Endothelial cell of umbilical vein (primary cell): ENCODE results near the gene RNASEH2C. TPM values are rescaled to one million over a fixed set of nuclear protein-coding genes. Genes with fewer than 3 reads are reported as not detected.

Source experiments
- BruUV-seq: library from RNA; stranded (reverse); fragments of 400-500 nt; replicated peaks from 2 replicates; lab custom pipeline; 2021; lab: Mats Ljungman, UMichigan
- CTCF ChIA-PET: fragments of 300-600, 350-600 bp; sonication (Branson Sonifier 250); formaldehyde crosslinking; loops from one replicate; lab custom pipeline; 2021; ENCODE audit warnings: antibody characterized with exemption, inconsistent platforms; lab: Charles Lee
- POLR2A ChIA-PET: fragments of 300-600, 350-600 bp; sonication (Branson Sonifier 250); formaldehyde crosslinking; loops from one replicate; lab custom pipeline; 2021; ENCODE audit warnings: antibody characterized with exemption, inconsistent platforms; lab: Charles Lee
- DNase-seq: peaks from one replicate; pipeline ENCODE4 v3.0.0-alpha.2; 2011; ENCODE audit warnings: low read depth, low spot score
- FAIRE-seq: peaks from 2 replicates; lab custom pipeline; 2011; peaks lifted over from hg19 to GRCh38; lab: Jason Lieb, UNC
- H2AFZ ChIP-seq: 2 replicates; pipeline ENCODE4 v1.6.0; 2012; ENCODE audit warnings: low read depth, low read length, control low read depth, inconsistent platforms
- H3K27ac ChIP-seq: 2 replicates; pipeline ENCODE4 v1.5.1; 2011; ENCODE audit warnings: low read depth, mild to moderate bottlenecking, control low read depth, low read length, moderate library complexity; ENCODE audit not compliant: insufficient read depth
- H3K27me3 ChIP-seq, 2 experiments: 2 replicates each; pipeline versions ENCODE4 v1.6.0 to v1.6.1; 2011; ENCODE audit warnings: low read length in 2 of 2, mixed read lengths in 1 of 2; ENCODE audit not compliant: control insufficient read depth in 2 of 2, insufficient read depth in 2 of 2
- H3K36me3 ChIP-seq, 2 experiments: 2 replicates in 1 of 2; 3 replicates in 1 of 2; pipeline ENCODE4 v1.5.1; 2011; ENCODE audit warnings: low read length in 2 of 2, mild to moderate bottlenecking in 1 of 2, moderate library complexity in 1 of 2; ENCODE audit not compliant: control insufficient read depth in 2 of 2, insufficient read depth in 2 of 2; ENCODE audit errors: extremely low read depth in 1 of 2
- H3K4me1 ChIP-seq: 3 replicates; pipeline ENCODE4 v1.5.1; 2011; ENCODE audit warnings: mild to moderate bottlenecking, low read length; ENCODE audit not compliant: control insufficient read depth, insufficient read depth; ENCODE audit errors: extremely low read depth
- H3K4me2 ChIP-seq: 2 replicates; pipeline ENCODE4 v1.6.1; 2011; ENCODE audit warnings: low read length, control low read depth, mixed read lengths; ENCODE audit not compliant: insufficient read depth
- H3K4me3 ChIP-seq, 3 experiments: fragments of 200-600 bp in 1 of 3; sonication (generic), shearing (Covaris generic) in 1 of 3; replicated peaks in 1 of 3; 2 replicates each; pipeline ENCODE4 v1.5.1; 2011 to 2016; ENCODE audit warnings: control low read depth in 3 of 3, low read length in 3 of 3, mild to moderate bottlenecking in 2 of 3, inconsistent platforms in 1 of 3, low read depth in 1 of 3, moderate library complexity in 1 of 3; ENCODE audit not compliant: insufficient read depth in 1 of 3
- H3K79me2 ChIP-seq: 2 replicates; pipeline ENCODE4 v1.6.0; 2012; ENCODE audit warnings: low read length, inconsistent platforms; ENCODE audit not compliant: control insufficient read depth, insufficient read depth
- H3K9ac ChIP-seq: replicated peaks from 2 replicates; pipeline ENCODE3; 2011; ENCODE audit warnings: low read length, control low read depth; ENCODE audit not compliant: insufficient read depth; ENCODE audit errors: extremely low read depth
- H3K9me1 ChIP-seq: replicated peaks from 3 replicates; pipeline ENCODE4 v1.6.0; 2011; ENCODE audit warnings: mild to moderate bottlenecking, low read length; ENCODE audit not compliant: control insufficient read depth, insufficient read depth; ENCODE audit errors: extremely low read depth
- H3K9me3 ChIP-seq: replicated peaks from 2 replicates; pipeline ENCODE4 v1.5.1; 2012; ENCODE audit warnings: low read length, inconsistent platforms; ENCODE audit not compliant: control insufficient read depth, insufficient read depth
- H4K20me1 ChIP-seq: replicated peaks from 2 replicates; pipeline ENCODE3; 2011; ENCODE audit warnings: mild to moderate bottlenecking, low read length; ENCODE audit not compliant: control insufficient read depth, insufficient read depth; ENCODE audit errors: extremely low read depth
- EZH2 ChIP-seq: IDR thresholded peaks from 2 replicates; pipeline ENCODE4 v1.6.1; 2012; ENCODE audit warnings: borderline replicate concordance, low read depth, mild to moderate bottlenecking, moderate library complexity, low read length, inconsistent platforms; ENCODE audit not compliant: severe bottlenecking
- FOS ChIP-seq: IDR thresholded peaks from 2 replicates; pipeline ENCODE4 v1.6.1; 2011; ENCODE audit warnings: mild to moderate bottlenecking, low read length, moderate library complexity, borderline replicate concordance; ENCODE audit not compliant: insufficient read depth
- GATA2 ChIP-seq: IDR thresholded peaks from 2 replicates; pipeline ENCODE4 v1.7.0; 2011; ENCODE audit warnings: low read depth, mild to moderate bottlenecking, moderate library complexity, mixed read lengths, low read length; ENCODE audit not compliant: insufficient read length, insufficient read depth
- JUN ChIP-seq: IDR thresholded peaks from 2 replicates; pipeline ENCODE4 v1.6.1; 2011; ENCODE audit warnings: borderline replicate concordance, low read depth; ENCODE audit not compliant: insufficient read length, insufficient read depth
- MYC ChIP-seq: IDR thresholded peaks from one replicate; pipeline ENCODE4 v1.6.1; 2011; ENCODE audit warnings: mild to moderate bottlenecking, low read depth, low read length
- POLR2A ChIP-seq: IDR thresholded peaks from 2 replicates; pipeline ENCODE4 v1.6.1; 2012; ENCODE audit warnings: low read depth, mild to moderate bottlenecking, control low read depth, low read length
- POLR2AphosphoS5 ChIP-seq: IDR thresholded peaks from 2 replicates; pipeline ENCODE4 v1.6.1; 2012; ENCODE audit warnings: low read depth, mild to moderate bottlenecking, control low read depth, low read length, moderate library complexity; ENCODE audit not compliant: insufficient read depth
- dilution Hi-C: fragments of 300-500 bp; cut with MboI; formaldehyde crosslinking; loops from one replicate; pipeline ENCODE4 v1.15.0; 2019; ENCODE audit warnings: low sequenced_read_pairs; ENCODE audit not compliant: extremely low pct_ligation_motif_present
- intact Hi-C: fragments of 100-400 bp; cut with micrococcal nuclease; formaldehyde crosslinking; loops from one replicate; pipeline ENCODE4 v1.10.0; 2022
- polyA plus RNA-seq, 4 experiments: library from polyadenylated mRNA; depleted of rRNA in 3 of 4; stranded (reverse) in 3 of 4; unstranded in 1 of 4; fragments of >200 nt; gene quantifications; 2 replicates each; pipeline versions ENCODE4 v1.2.1 to v1.2.3, GENCODE V29; 2011 to 2012; ENCODE audit warnings: missing spikeins in 1 of 4
- total RNA-seq: library from RNA; stranded (reverse); gene quantifications from 2 replicates; pipeline ENCODE4 v1.2.3, GENCODE V29; 2021
- TF ChIP-seq, protein P1 (sequence below): IDR thresholded peaks from 2 replicates; pipeline ENCODE4 v1.6.1; 2011; ENCODE audit not compliant: insufficient read depth, insufficient read length
- TF ChIP-seq, protein P2 (sequence below), 2 donors: IDR thresholded peaks; 1 replicate in 1 of 2; 2 replicates in 1 of 2; pipeline ENCODE4 v1.5.1; 2011; ENCODE audit warnings: low read length in 2 of 2, mild to moderate bottlenecking in 2 of 2, moderate library complexity in 2 of 2, control low read depth in 1 of 2, inconsistent platforms in 1 of 2, low read depth in 1 of 2; ENCODE audit not compliant: insufficient read depth in 1 of 2; ENCODE audit errors: extremely low read depth in 1 of 2

The RNASEH2C gene
- total and polyA plus RNA-seq, 2 donors (not counting 3 experiments of a cell fraction or from before 2014, with no cell fraction given), result 62.0 to 110 TPM

DNA sequence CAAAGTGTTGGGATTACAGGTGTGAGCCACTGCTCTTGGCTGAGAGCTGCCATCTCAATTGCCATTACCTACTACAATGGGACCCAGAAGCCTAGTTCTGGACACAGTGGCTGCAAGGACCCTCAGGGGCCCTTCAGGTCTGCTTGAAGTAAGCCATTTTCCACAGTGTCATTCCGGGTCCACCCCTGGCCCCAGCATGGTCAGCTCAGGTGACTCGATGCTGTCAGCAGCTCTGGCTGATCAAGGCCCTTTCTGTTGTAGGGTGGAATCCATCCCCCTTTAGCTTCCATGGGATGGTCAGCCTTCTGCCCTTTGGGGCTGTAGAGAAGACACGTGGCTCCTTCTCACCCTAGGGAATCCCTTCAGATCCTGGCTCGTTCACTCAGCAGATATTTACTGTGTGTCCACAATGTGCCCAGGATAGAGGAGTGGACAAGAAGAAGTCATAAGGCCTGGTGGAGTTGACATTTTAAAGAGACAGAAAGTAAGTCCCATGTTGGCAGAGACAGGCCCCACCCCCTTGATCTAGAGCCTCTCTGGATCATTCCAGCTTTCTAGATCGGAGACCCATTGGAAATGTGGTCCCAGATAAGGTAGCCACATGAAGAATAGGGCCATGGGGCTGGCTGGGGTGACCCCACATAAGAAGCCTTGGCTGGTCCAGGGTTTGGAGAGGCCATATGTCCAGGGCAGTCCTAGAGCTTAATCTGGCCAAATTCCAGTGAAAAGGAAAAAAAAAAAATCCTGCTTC lies 23.6 kb downstream of the RNASEH2C start:
- intact Hi-C loops, result no loop called here
- no TSS peak for BruUV-seq
- Histone ChIP-seq H4K20me1 (no peaks in the 10 kb centered on the region), H3K27me3 (peaks cover 3 to 7% of the 10 kb centered on the region in 2 experiments), H3K27ac (no peak overlapping the region), H3K4me2 (no peak overlapping the region), H3K4me1 (peaks cover 9% of the 10 kb centered on the region), H3K4me3 (no peak overlapping the region), H3K36me3 (no peaks in the 10 kb centered on the region), H2AFZ (no peak overlapping the region), H3K9ac (no peak overlapping the region), H3K9me3 (no peaks in the 10 kb centered on the region), H3K9me1 (no peaks in the 10 kb centered on the region), H3K79me2 (no peaks in the 10 kb centered on the region)
- dilution Hi-C loops, result no loop called here
- no peak for TF ChIP-seq JUN
- no peak for FAIRE-seq
- CTCF ChIA-PET, result no interaction called here
- no peak for DNase-seq
- POLR2A ChIA-PET, result no interaction called here

DNA sequence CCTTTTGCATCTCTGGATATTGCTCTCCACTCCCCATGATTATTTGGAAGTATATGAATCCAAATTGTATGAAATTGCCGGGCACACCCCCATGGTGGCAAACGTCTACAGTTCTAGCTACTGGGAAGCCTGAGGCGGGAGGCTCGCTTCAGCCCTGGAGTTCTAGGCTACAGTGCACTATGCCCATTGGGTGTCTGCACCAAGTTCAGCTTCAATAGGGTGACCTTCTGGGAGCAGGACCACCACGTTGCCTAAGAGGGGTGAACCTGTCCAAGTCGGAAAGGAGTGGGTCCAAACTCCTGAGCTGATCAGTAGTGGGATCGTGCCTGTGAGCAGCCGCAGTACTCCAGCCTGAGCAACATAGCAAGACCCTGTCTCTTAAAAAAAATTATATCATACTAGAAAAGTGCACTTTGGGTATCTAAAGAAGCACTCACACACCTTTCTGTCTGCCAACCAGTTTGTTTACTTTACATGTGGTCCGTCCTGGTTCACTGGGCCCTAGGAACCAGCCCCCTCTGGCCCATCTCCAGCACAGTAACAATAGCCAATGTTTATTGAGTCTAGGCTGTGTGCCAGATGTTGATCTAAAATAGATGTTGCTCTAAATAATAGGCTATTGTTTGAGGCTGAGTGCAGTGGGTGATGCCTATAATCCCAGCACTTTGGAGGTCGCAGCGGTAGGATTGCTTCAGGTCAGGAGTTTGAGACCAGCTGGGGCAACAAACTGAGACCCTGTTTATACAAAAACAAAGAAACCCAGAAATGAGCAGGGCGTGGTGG lies 24.9 kb downstream of the RNASEH2C start:
- no peak overlapping the region for H3K9ac ChIP-seq
- ChIA-PET CTCF (interaction anchor here (4.2 kb wide), 1 partner anchor 10 kb away, joined by 13 read pairs; no protein-coding TSS in a partner anchor), POLR2A (interaction anchor here (0.6 kb wide), 1 partner anchor 192 kb away, joined by 4 read pairs; the partner anchor contains the start of gene FIBP)
- H2AFZ ChIP-seq, result no peak overlapping the region
- DNase-seq (peak; percentile 95), FAIRE-seq (peak; percentile 93)
- intact Hi-C loops (no loop called here), dilution Hi-C loops (no loop called here)
- H3K9me1 ChIP-seq, result no peaks in the 10 kb centered on the region
- no peaks in the 10 kb centered on the region for H4K20me1 ChIP-seq
- no TSS peak for BruUV-seq
- no peaks in the 10 kb centered on the region for H3K36me3 ChIP-seq
- H3K4me1 ChIP-seq, result peaks cover 9% of the 10 kb centered on the region
- H3K4me2 ChIP-seq, result no peak overlapping the region
- peaks cover 3 to 7% of the 10 kb centered on the region in 2 experiments for H3K27me3 ChIP-seq
- no peaks in the 10 kb centered on the region for H3K79me2 ChIP-seq
- no peak for TF ChIP-seq EZH2
- TF ChIP-seq GATA2, result no peak
- no peak for TF ChIP-seq POLR2AphosphoS5
- no peak for TF ChIP-seq FOS
- TF ChIP-seq POLR2A, result no peak
- TF ChIP-seq, protein P1, sequence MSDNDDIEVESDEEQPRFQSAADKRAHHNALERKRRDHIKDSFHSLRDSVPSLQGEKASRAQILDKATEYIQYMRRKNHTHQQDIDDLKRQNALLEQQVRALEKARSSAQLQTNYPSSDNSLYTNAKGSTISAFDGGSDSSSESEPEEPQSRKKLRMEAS, result no peak
- TF ChIP-seq JUN, result no peak
- TF ChIP-seq MYC, result no peak
- TF ChIP-seq, protein P2, sequence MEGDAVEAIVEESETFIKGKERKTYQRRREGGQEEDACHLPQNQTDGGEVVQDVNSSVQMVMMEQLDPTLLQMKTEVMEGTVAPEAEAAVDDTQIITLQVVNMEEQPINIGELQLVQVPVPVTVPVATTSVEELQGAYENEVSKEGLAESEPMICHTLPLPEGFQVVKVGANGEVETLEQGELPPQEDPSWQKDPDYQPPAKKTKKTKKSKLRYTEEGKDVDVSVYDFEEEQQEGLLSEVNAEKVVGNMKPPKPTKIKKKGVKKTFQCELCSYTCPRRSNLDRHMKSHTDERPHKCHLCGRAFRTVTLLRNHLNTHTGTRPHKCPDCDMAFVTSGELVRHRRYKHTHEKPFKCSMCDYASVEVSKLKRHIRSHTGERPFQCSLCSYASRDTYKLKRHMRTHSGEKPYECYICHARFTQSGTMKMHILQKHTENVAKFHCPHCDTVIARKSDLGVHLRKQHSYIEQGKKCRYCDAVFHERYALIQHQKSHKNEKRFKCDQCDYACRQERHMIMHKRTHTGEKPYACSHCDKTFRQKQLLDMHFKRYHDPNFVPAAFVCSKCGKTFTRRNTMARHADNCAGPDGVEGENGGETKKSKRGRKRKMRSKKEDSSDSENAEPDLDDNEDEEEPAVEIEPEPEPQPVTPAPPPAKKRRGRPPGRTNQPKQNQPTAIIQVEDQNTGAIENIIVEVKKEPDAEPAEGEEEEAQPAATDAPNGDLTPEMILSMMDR (IDR thresholded peaks at IDR 0.05; ENCODE audit: extremely low read depth in 1 of 2, insufficient read depth in 1 of 2, low read depth in 1 of 2, low read length in 2 of 2), result no peak
- no peak overlapping the region for H3K27ac ChIP-seq
- no peak overlapping the region for H3K4me3 ChIP-seq
- H3K9me3 ChIP-seq, result no peaks in the 10 kb centered on the region
